HL-60 (cell line): ENCODE measurements around the gene MYO1E.

Experiments used
- CTCF ChIP-seq: IDR thresholded peaks from one replicate; pipeline ENCODE4 v1.5.1; 2011; ENCODE audit warnings: low read length, control low read depth, inconsistent platforms; ENCODE audit not compliant: insufficient read depth
- GABPA ChIP-seq: IDR thresholded peaks from 2 replicates; pipeline ENCODE4 v1.6.1; 2012; ENCODE audit warnings: low read depth
- POLR2AphosphoS5 ChIP-seq: IDR thresholded peaks from 2 replicates; pipeline ENCODE4 v1.6.1; 2012; ENCODE audit warnings: low read depth
- REST ChIP-seq: IDR thresholded peaks from 2 replicates; pipeline ENCODE4 v1.6.1; 2012; ENCODE audit warnings: low read depth; ENCODE audit not compliant: insufficient replicate concordance

- TF ChIP-seq REST (no peak), CTCF (no peak), POLR2AphosphoS5 (no peak), GABPA (no peak)
These were observed 12.5 kb upstream of the MYO1E start for GRCh38 chr15:59385171-59385570.
